Peyer's patch (tissue), 4 donors: ENCODE results near the gene KCP.

ENCODE experiments used
- CTCF ChIP-seq, 6 experiments: fragments of 450-650 bp in 4 of 6; fragments of 200-600 bp in 2 of 6; sonication (generic) in 1 of 6; IDR thresholded peaks; one replicate each; pipeline ENCODE4 v1.5.1; 2017 to 2019; ENCODE audit warnings: antibody characterized with exemption in 6 of 6, mild to moderate bottlenecking in 3 of 6, moderate library complexity in 1 of 6
- POLR2A ChIP-seq, 2 donors: fragments of 450-650 bp; IDR thresholded peaks; one replicate each; pipeline ENCODE4 v1.5.1; 2017; ENCODE audit warnings: antibody characterized with exemption in 2 of 2, mild to moderate bottlenecking in 2 of 2, moderate library complexity in 2 of 2

GRCh38 chr7:128861957-128862570, 48.4 kb downstream of the KCP start:
- TF ChIP-seq POLR2A (IDR thresholded peaks at IDR 0.05) (no peak), CTCF (IDR thresholded peaks at IDR 0.05) (no peak)
